ENCODE results near the gene NAPA.

DNA sequence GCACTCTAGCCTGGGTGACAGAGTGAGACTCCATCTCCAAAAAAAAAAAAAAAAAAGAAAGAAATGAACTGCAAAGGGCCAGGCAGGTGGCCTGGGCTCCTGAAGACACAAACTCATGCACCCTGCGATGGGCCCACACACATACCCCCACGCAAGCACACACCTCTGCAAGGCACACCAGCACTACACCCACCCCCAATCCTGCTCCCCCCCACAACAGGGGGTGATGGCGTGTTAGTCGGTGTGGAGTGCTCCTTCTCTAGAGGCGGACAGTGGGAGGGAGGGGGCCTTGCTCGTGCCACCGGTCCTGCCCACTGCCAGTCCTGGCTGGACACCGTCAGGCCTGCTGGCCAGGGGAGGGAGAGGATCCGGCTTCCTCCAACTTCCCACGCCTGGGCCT is 41.5 kb downstream of the NAPA start:
- TF ChIP-seq, protein P1, sequence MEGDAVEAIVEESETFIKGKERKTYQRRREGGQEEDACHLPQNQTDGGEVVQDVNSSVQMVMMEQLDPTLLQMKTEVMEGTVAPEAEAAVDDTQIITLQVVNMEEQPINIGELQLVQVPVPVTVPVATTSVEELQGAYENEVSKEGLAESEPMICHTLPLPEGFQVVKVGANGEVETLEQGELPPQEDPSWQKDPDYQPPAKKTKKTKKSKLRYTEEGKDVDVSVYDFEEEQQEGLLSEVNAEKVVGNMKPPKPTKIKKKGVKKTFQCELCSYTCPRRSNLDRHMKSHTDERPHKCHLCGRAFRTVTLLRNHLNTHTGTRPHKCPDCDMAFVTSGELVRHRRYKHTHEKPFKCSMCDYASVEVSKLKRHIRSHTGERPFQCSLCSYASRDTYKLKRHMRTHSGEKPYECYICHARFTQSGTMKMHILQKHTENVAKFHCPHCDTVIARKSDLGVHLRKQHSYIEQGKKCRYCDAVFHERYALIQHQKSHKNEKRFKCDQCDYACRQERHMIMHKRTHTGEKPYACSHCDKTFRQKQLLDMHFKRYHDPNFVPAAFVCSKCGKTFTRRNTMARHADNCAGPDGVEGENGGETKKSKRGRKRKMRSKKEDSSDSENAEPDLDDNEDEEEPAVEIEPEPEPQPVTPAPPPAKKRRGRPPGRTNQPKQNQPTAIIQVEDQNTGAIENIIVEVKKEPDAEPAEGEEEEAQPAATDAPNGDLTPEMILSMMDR (IDR thresholded peaks at IDR 0.05) = no peak
- no peak for TF ChIP-seq POLR2A (IDR thresholded peaks at IDR 0.05)

Measured in testis (tissue), 2 donors.